ENCODE results near the gene PIP4K2A. TPM values are rescaled to one million over a fixed set of nuclear protein-coding genes. Genes with fewer than 3 reads are reported as not detected.

The PIP4K2A gene
- total RNA-seq, 1 donor from 2014 or later, result 44.1 TPM

- Mint-ChIP-seq H3K9me3 (ENCODE audit: low read depth) (no peaks in the 10 kb centered on the region), H3K4me1 (ENCODE audit: low read depth) (peaks cover 59% of the 10 kb centered on the region), H3K36me3 (ENCODE audit: low read depth) (no peaks in the 10 kb centered on the region), H3K27ac (ENCODE audit: unreplicated experiment) (no peak overlapping the region), H3K4me3 (ENCODE audit: unreplicated experiment) (no peak overlapping the region), H3K27me3 (ENCODE audit: low read depth) (no peaks in the 10 kb centered on the region)
- no peak for TF ChIP-seq CTCF (IDR thresholded peaks at IDR 0.05)
- DNase-seq (ENCODE audit: low spot score), result no peak
Measured at GRCh38 chr10:22629126-22629525, 85.3 kb downstream of the PIP4K2A start.

DNA sequence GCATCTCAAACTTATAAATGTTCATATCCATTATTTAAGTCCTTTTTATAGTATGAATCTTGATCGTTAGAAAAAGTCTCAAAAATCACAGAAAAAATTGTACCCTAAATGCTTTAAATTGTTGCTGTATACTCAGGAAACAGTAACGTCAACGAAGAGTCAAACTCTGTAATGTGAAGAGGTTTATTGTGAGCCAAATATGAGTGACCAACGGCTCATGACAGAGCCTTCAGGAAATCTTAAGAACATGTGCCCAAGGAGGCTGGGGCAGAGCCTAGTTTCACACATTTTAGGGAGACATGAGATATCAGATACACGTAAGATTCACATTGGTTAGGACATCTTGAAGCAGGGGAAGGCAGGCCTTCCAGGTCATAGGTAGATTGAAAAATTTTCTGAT, 86.1 kb downstream of the PIP4K2A start:
- TF ChIP-seq CTCF (IDR thresholded peaks at IDR 0.05), result no peak

DNA sequence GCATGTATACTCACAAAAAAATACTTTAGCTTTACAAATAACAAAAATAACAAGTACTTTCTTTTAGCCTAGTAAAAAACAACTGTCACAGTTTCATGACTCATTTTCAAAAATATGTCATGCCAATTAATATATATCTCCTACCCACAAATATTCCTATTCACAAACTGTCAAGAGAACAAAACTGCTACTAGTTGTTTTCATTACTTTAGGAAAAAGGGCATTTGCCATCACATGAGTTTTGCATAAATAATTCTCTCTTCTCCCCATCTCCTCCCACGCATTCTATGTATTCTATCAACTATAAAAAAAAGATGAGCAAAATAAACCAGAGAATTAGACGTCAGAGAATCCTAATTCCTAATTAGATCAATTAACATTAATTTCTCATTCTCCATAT, 87.6 kb downstream of the PIP4K2A start:
- no peak for DNase-seq (ENCODE audit: low spot score)

More for the DNA sequence above, 86.1 kb downstream of the PIP4K2A start:
- DNase-seq (ENCODE audit: low spot score), result no peak
- Mint-ChIP-seq H3K27me3 (ENCODE audit: low read depth) (no peaks in the 10 kb centered on the region), H3K4me1 (ENCODE audit: low read depth) (peaks cover 67% of the 10 kb centered on the region), H3K4me3 (ENCODE audit: unreplicated experiment) (no peak overlapping the region), H3K9me3 (ENCODE audit: low read depth) (no peaks in the 10 kb centered on the region), H3K36me3 (ENCODE audit: low read depth) (no peaks in the 10 kb centered on the region), H3K27ac (ENCODE audit: unreplicated experiment) (no peak overlapping the region)

DNA sequence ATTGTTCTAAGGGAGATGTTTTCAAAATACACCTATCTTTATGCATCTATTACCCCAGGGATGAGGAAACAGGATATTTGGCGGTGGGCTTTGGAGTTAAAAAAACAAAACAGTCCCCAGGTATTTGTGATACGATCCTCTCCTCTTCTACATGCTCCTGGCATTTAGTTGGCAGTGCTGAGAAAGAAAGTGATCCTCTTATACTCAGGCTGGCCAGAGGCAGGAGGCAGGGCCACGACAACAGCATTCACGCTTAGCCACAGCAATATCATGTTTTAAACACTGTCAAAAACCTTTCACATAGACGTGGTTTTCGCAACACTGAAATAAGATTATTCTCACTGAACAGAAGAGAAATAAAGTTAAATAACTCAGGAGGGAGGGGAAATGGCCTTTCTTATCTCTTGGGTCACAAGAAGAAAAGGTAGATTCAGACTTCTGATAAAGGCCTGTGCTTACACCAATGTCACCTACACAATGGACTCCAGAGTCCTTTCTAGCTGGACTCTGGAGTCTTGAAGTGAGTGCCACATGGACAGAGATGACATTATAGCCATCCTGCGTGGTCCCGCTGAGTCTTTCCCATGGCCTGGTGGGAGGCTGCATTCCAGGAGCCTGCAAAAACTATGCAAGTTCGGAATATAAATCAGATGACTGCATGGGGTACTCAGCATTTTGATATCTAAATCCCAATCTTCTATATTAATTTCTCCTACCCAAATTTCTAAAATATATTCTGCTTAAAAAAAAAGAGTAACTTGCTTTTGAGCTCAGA, 88.7 kb downstream of the PIP4K2A start:
- H3K27ac Mint-ChIP-seq (ENCODE audit: unreplicated experiment), result peak overlapping the region; percentile 98
- H3K27me3 Mint-ChIP-seq (ENCODE audit: low read depth), result no peaks in the 10 kb centered on the region
- no peak for TF ChIP-seq CTCF (IDR thresholded peaks at IDR 0.05)
- no peak overlapping the region for H3K4me3 Mint-ChIP-seq (ENCODE audit: unreplicated experiment)
- no peak for DNase-seq (ENCODE audit: low spot score)
- no peaks in the 10 kb centered on the region for H3K36me3 Mint-ChIP-seq (ENCODE audit: low read depth)
- no peaks in the 10 kb centered on the region for H3K9me3 Mint-ChIP-seq (ENCODE audit: low read depth)
- peaks cover 79% of the 10 kb centered on the region for H3K4me1 Mint-ChIP-seq (ENCODE audit: low read depth)

More for the DNA sequence above, 87.6 kb downstream of the PIP4K2A start:
- H3K9me3 Mint-ChIP-seq (ENCODE audit: low read depth), result no peaks in the 10 kb centered on the region
- H3K4me1 Mint-ChIP-seq (ENCODE audit: low read depth), result peaks cover 72% of the 10 kb centered on the region
- H3K36me3 Mint-ChIP-seq (ENCODE audit: low read depth), result no peaks in the 10 kb centered on the region
- TF ChIP-seq CTCF (IDR thresholded peaks at IDR 0.05), result no peak
- peak overlapping the region; percentile 98 for H3K27ac Mint-ChIP-seq (ENCODE audit: unreplicated experiment)
- H3K4me3 Mint-ChIP-seq (ENCODE audit: unreplicated experiment), result no peak overlapping the region
- no peaks in the 10 kb centered on the region for H3K27me3 Mint-ChIP-seq (ENCODE audit: low read depth)

- no peaks in the 10 kb centered on the region for H3K9me3 Mint-ChIP-seq (ENCODE audit: low read depth)
- H3K4me1 Mint-ChIP-seq (ENCODE audit: low read depth), result peaks cover 83% of the 10 kb centered on the region
- H3K36me3 Mint-ChIP-seq (ENCODE audit: low read depth), result no peaks in the 10 kb centered on the region
- no peaks in the 10 kb centered on the region for H3K27me3 Mint-ChIP-seq (ENCODE audit: low read depth)
- peak overlapping the region; percentile 98 for H3K27ac Mint-ChIP-seq (ENCODE audit: unreplicated experiment)
- no peak overlapping the region for H3K4me3 Mint-ChIP-seq (ENCODE audit: unreplicated experiment)
- no peak for DNase-seq (ENCODE audit: low spot score)
- no peak for TF ChIP-seq CTCF (IDR thresholded peaks at IDR 0.05)
Measured at GRCh38 chr10:22624287-22624738, 90.1 kb downstream of the PIP4K2A start.

Data from chondrocyte (in vitro differentiated cells).